Caco-2 (cell line): ENCODE data around the gene DDR2. TPM values are rescaled to one million over a fixed set of nuclear protein-coding genes. Genes with fewer than 3 reads are reported as not detected.

Experiments
- BruUV-seq: library from RNA; stranded (reverse); fragments of 400-500 nt; replicated peaks from 2 replicates; lab custom pipeline; 2021; lab: Mats Ljungman, UMichigan
- CTCF ChIA-PET: fragments of 300-600 bp; sonication (Branson Sonifier 250); formaldehyde crosslinking; loops from one replicate; lab custom pipeline; 2022; ENCODE audit warnings: antibody characterized with exemption; lab: Charles Lee
- POLR2A ChIA-PET: fragments of 300-600 bp; sonication (Branson Sonifier 250); formaldehyde crosslinking; loops from one replicate; lab custom pipeline; 2022; ENCODE audit warnings: antibody characterized with exemption; lab: Charles Lee
- DNase-seq, 2 experiments: peaks; one replicate each; pipeline versions ENCODE4 v3.0.0 to v3.0.0-alpha.2; 2020 to 2022
- H3K27me3 ChIP-seq: replicated peaks from 2 replicates; pipeline ENCODE4 v1.6.0; 2011; ENCODE audit warnings: low read length; ENCODE audit not compliant: control insufficient read depth, insufficient read depth
- H3K36me3 ChIP-seq: 2 replicates; pipeline ENCODE4 v1.5.1; 2011; ENCODE audit warnings: low read length; ENCODE audit not compliant: control insufficient read depth, insufficient read depth
- H3K4me1 ChIP-seq: fragments of 250-450 bp; sonication (Bioruptor Pico); 2 replicates; pipeline ENCODE4 v1.5.1; 2020; ENCODE audit warnings: mild to moderate bottlenecking
- H3K4me3 ChIP-seq: 2 replicates; pipeline ENCODE4 v1.5.1; 2011; ENCODE audit warnings: low read depth, mild to moderate bottlenecking, control low read depth, low read length
- H3K9me3 ChIP-seq: fragments of 250-450 bp; sonication (Bioruptor Pico); 2 replicates; pipeline ENCODE4 v1.5.1; 2020; ENCODE audit warnings: mild to moderate bottlenecking, moderate library complexity
- H3K27ac Mint-ChIP-seq: one replicate; pipeline ENCODE4 v1.8.0; 2022; ENCODE audit warnings: mixed read lengths; ENCODE audit not compliant: unreplicated experiment
- H3K27me3 Mint-ChIP-seq: one replicate; pipeline ENCODE4 v1.8.0; 2022; ENCODE audit warnings: mixed read lengths; ENCODE audit not compliant: insufficient read depth, unreplicated experiment
- H3K36me3 Mint-ChIP-seq: one replicate; pipeline ENCODE4 v1.8.0; 2022; ENCODE audit warnings: mild to moderate bottlenecking, mixed read lengths; ENCODE audit not compliant: insufficient read depth, unreplicated experiment
- H3K4me1 Mint-ChIP-seq: one replicate; pipeline ENCODE4 v1.8.0; 2022; ENCODE audit warnings: low read depth, mixed read lengths; ENCODE audit not compliant: unreplicated experiment
- H3K4me3 Mint-ChIP-seq: one replicate; pipeline ENCODE4 v1.8.0; 2022; ENCODE audit warnings: mild to moderate bottlenecking, moderate library complexity, mixed read lengths; ENCODE audit not compliant: unreplicated experiment
- H3K9me3 Mint-ChIP-seq: one replicate; pipeline ENCODE4 v1.8.0; 2022; ENCODE audit warnings: mixed read lengths; ENCODE audit not compliant: unreplicated experiment
- CTCF ChIP-seq, 2 experiments: fragments of 200-600 bp in 1 of 2; IDR thresholded peaks; 1 replicate in 1 of 2; 2 replicates in 1 of 2; pipeline versions ENCODE4 v1.5.1 to v1.8.0; 2011 to 2022; ENCODE audit warnings: antibody characterized with exemption in 1 of 2, control low read depth in 1 of 2, inconsistent platforms in 1 of 2, low read depth in 1 of 2, low read length in 1 of 2, mild to moderate bottlenecking in 1 of 2, moderate library complexity in 1 of 2; ENCODE audit not compliant: insufficient read depth in 1 of 2, severe bottlenecking in 1 of 2, unreplicated experiment in 1 of 2
- intact Hi-C: fragments of 100-400 bp; cut with micrococcal nuclease; formaldehyde crosslinking; loops from one replicate; pipeline ENCODE4 v1.10.0; 2022; ENCODE audit not compliant: unreplicated experiment
- total RNA-seq: library from RNA; stranded (reverse); gene quantifications from 2 replicates; pipeline ENCODE4 v1.2.3, GENCODE V29; 2022

Gene DDR2
- total RNA-seq, 1 experiment from 2014 or later = 0.73 TPM

GRCh38 chr1:162587761-162588260 lies 44.5 kb upstream of the DDR2 start:
- Histone ChIP-seq H3K27me3 (no peaks in the 10 kb centered on the region), H3K9me3 (no peaks in the 10 kb centered on the region), H3K4me3 (no peak overlapping the region), H3K4me1 (no peaks in the 10 kb centered on the region), H3K36me3 (no peaks in the 10 kb centered on the region)
- no peaks in the 10 kb centered on the region for H3K27me3 Mint-ChIP-seq
- no TSS peak for BruUV-seq
- peaks cover 17% of the 10 kb centered on the region for H3K36me3 Mint-ChIP-seq
- ChIA-PET CTCF (no interaction called here), POLR2A (no interaction called here)
- DNase-seq = no peak
- no peak overlapping the region for H3K4me3 Mint-ChIP-seq
- no peaks in the 10 kb centered on the region for H3K4me1 Mint-ChIP-seq
- no peak for TF ChIP-seq CTCF (IDR thresholded peaks at IDR 0.05; ENCODE audit: insufficient read depth in 1 of 2, low read depth in 1 of 2, low read length in 1 of 2, severe bottlenecking in 1 of 2, unreplicated experiment in 1 of 2)
- H3K27ac Mint-ChIP-seq = no peak overlapping the region
- H3K9me3 Mint-ChIP-seq = no peaks in the 10 kb centered on the region
- intact Hi-C loops = no loop called here

- DNase-seq = no peak
- H3K4me3 Mint-ChIP-seq = no peak overlapping the region
- no peak overlapping the region for H3K27ac Mint-ChIP-seq
- H3K9me3 Mint-ChIP-seq = no peaks in the 10 kb centered on the region
- H3K4me1 Mint-ChIP-seq = no peaks in the 10 kb centered on the region
- ChIA-PET POLR2A (no interaction called here), CTCF (no interaction called here)
- intact Hi-C loops = no loop called here
- no peak for TF ChIP-seq CTCF (IDR thresholded peaks at IDR 0.05; ENCODE audit: insufficient read depth in 1 of 2, low read depth in 1 of 2, low read length in 1 of 2, severe bottlenecking in 1 of 2, unreplicated experiment in 1 of 2)
- no peaks in the 10 kb centered on the region for H3K4me1 ChIP-seq
- no peaks in the 10 kb centered on the region; the same call in 1 of the 2 replicates for H3K36me3 ChIP-seq
- H3K4me3 ChIP-seq = no peak overlapping the region
- H3K36me3 Mint-ChIP-seq = peaks cover 12% of the 10 kb centered on the region
- no peaks in the 10 kb centered on the region for H3K27me3 Mint-ChIP-seq
- BruUV-seq = no TSS peak
- H3K27me3 ChIP-seq = no peaks in the 10 kb centered on the region
- H3K9me3 ChIP-seq = no peaks in the 10 kb centered on the region
Measured at GRCh38 chr1:162590101-162590500, 42.2 kb upstream of the DDR2 start.

DNA sequence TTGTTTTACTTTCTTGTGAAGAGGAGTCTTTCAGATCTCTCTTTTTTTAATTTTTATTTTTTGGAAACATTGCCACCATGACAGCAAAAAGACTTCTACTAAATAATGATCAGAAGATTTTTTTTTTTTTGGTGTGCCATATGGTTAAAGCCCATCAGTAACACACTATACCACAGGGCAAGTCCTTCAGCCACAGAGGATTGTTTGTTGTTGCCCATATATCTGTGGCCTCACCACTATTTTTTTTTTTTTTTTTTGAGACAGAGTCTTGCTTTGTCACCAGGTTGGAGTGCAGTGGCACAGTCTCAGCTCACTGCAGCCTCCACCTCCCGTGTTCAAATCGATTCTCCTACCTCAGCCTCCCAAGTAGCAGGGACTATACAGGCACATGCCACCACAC lies 41.6 kb upstream of the DDR2 start:
- H3K36me3 Mint-ChIP-seq = peaks cover 12% of the 10 kb centered on the region
- ChIA-PET POLR2A (no interaction called here), CTCF (interaction anchor here (0.7 kb wide), 1 partner anchor 233 kb away, joined by 4 read pairs; no protein-coding TSS in a partner anchor)
- H3K4me1 Mint-ChIP-seq = no peaks in the 10 kb centered on the region
- Histone ChIP-seq H3K27me3 (no peaks in the 10 kb centered on the region), H3K4me1 (no peaks in the 10 kb centered on the region), H3K9me3 (no peaks in the 10 kb centered on the region), H3K36me3 (no peaks in the 10 kb centered on the region; the same call in 1 of the 2 replicates), H3K4me3 (no peak overlapping the region)
- intact Hi-C loops = no loop called here
- no peak overlapping the region for H3K27ac Mint-ChIP-seq
- no peak for DNase-seq
- no TSS peak for BruUV-seq
- no peaks in the 10 kb centered on the region for H3K27me3 Mint-ChIP-seq
- no peak for TF ChIP-seq CTCF (IDR thresholded peaks at IDR 0.05; ENCODE audit: insufficient read depth in 1 of 2, low read depth in 1 of 2, low read length in 1 of 2, severe bottlenecking in 1 of 2, unreplicated experiment in 1 of 2)
- no peaks in the 10 kb centered on the region for H3K9me3 Mint-ChIP-seq
- H3K4me3 Mint-ChIP-seq = no peak overlapping the region
